Spleen (tissue), 11 donors: ENCODE results near the gene SFXN5. TPM values are rescaled to one million over a fixed set of nuclear protein-coding genes. Genes with fewer than 3 reads are reported as not detected.

ENCODE experiments used
- DNase-seq: peaks from one replicate; pipeline ENCODE4 v3.0.0-alpha.2; 2020
- H3K27ac ChIP-seq, 8 donors: fragments of 200-600 bp; sonication (generic) in 7 of 8; 1 replicate in 4 of 8; 2 replicates in 4 of 8; pipeline versions ENCODE4 v1.5.0 to v1.8.0; 2016 to 2021; ENCODE audit warnings: inconsistent platforms in 4 of 8, mild to moderate bottlenecking in 4 of 8, moderate library complexity in 1 of 8
- H3K27me3 ChIP-seq, 7 donors: fragments of 200-600 bp; sonication (generic) in 6 of 7; replicated peaks in 1 of 7; 1 replicate in 4 of 7; 2 replicates in 3 of 7; pipeline versions ENCODE4 v1.5.0 to v1.8.0; 2016 to 2021; ENCODE audit warnings: inconsistent platforms in 3 of 7, mild to moderate bottlenecking in 1 of 7
- H3K36me3 ChIP-seq, 6 donors: fragments of 200-600 bp; sonication (generic) in 5 of 6; 1 replicate in 4 of 6; 2 replicates in 2 of 6; pipeline versions ENCODE4 v1.5.0 to v1.8.0; 2016 to 2021; ENCODE audit warnings: inconsistent platforms in 2 of 6
- H3K4me1 ChIP-seq, 6 donors: fragments of 200-600 bp; sonication (generic) in 5 of 6; 1 replicate in 3 of 6; 2 replicates in 3 of 6; pipeline versions ENCODE4 v1.5.0 to v1.8.0; 2016 to 2021; ENCODE audit warnings: inconsistent platforms in 3 of 6
- H3K4me3 ChIP-seq, 8 donors: fragments of 200-600 bp; sonication (generic) in 7 of 8; 1 replicate in 4 of 8; 2 replicates in 4 of 8; pipeline versions ENCODE4 v1.5.0 to v1.8.0; 2016 to 2021; ENCODE audit warnings: inconsistent platforms in 4 of 8, mild to moderate bottlenecking in 4 of 8, moderate library complexity in 2 of 8
- H3K9me3 ChIP-seq, 8 donors: fragments of 200-600 bp; sonication (generic) in 7 of 8; 1 replicate in 4 of 8; 2 replicates in 4 of 8; pipeline versions ENCODE4 v1.5.0 to v1.8.0; 2016 to 2021; ENCODE audit warnings: inconsistent platforms in 4 of 8
- CTCF ChIP-seq, 11 experiments: fragments of 200-600 bp in 7 of 11; fragments of 450-650 bp in 4 of 11; sonication (generic) in 4 of 11; IDR thresholded peaks in 8 of 11; conservative IDR thresholded peaks in 3 of 11; 1 replicate in 7 of 11; 2 replicates in 4 of 11; pipeline versions ENCODE4 v1.4.0 to v1.8.0; 2016 to 2021; ENCODE audit warnings: antibody characterized with exemption in 11 of 11, inconsistent platforms in 4 of 11, mild to moderate bottlenecking in 1 of 11
- POLR2A ChIP-seq, 3 donors: fragments of 450-650 bp; IDR thresholded peaks; one replicate each; pipeline ENCODE4 v1.5.1; 2017; ENCODE audit warnings: antibody characterized with exemption in 3 of 3, mild to moderate bottlenecking in 1 of 3
- POLR2AphosphoS5 ChIP-seq, 3 donors: sonication (generic); formaldehyde crosslinking; IDR thresholded peaks; one replicate each; pipeline ENCODE4 v1.5.1; 2017; ENCODE audit warnings: antibody characterized with exemption in 3 of 3
- WGBS, 5 donors: extraction: QIAGEN DNeasy Blood & Tissue Kit in 3 of 5; methylation state at CpG; one replicate each; pipeline versions ENCODE4 v1.1.5 to v1.1.7; 2013 to 2018; 5-methylcytosine and 5-hydroxymethylcytosine counted together
- intact Hi-C: fragments of 100-400 bp; cut with DNase I; formaldehyde crosslinking; loops from one replicate; pipeline ENCODE4 v1.15.0; 2023; ENCODE audit warnings: low total_unique reads
- polyA plus RNA-seq, 3 donors: library from polyadenylated mRNA; stranded (reverse); fragments of 200-250 nt; gene quantifications; one replicate each; pipeline ENCODE4 v1.2.1, GENCODE V29; 2013
- total RNA-seq, 7 donors: library from RNA; depleted of rRNA in 3 of 7; stranded (reverse); fragments of >200 nt in 3 of 7; fragmentation: NEBNext Ultra II Directional in 4 of 7; extraction: Animal tissue kit (Norgen Biotek cat#: 25700) in 4 of 7; gene quantifications; one replicate each; pipeline versions ENCODE4 v1.1.0 to v1.2.1, GENCODE V29; 2016 to 2021
- donor health status: healthy with polysubstance abuse.
- donor health status: DM: no; HTN: no; CAD: no; lungs with moderate emphysema.
- donor health status: DM: no; HTN: no; CAD: no.
- donor health status: Bipolar disorder and iron deficiency.
- donor health status: healthy.
- donor health status: DM: no; HTN: no; CAD: no.
- donor health status: DM: yes; HTN: yes; CAD: no.

The SFXN5 gene
- total and polyA plus RNA-seq, 10 donors = 2.6 to 41.4 (median 22.9) TPM

GRCh38 chr2:73111073-73112025, 39.8 kb upstream of the SFXN5 start:
- peak overlapping the region; percentile 62 to 96 (median 75) for H3K4me3 ChIP-seq
- peaks cover 3 to 70% (median 43%) of the 10 kb centered on the region in 6 donors for H3K4me1 ChIP-seq
- peak; percentile 83 for DNase-seq
- no peaks in the 10 kb centered on the region for H3K36me3 ChIP-seq
- 20 to 26% (median 22%) methylated on average over 14 to 16 of the region's 16 CpGs for WGBS, 5 donors
- H3K27me3 ChIP-seq = peaks cover 0 to 32% (median 0%) of the 10 kb centered on the region in 7 donors
- H3K9me3 ChIP-seq = no peaks in the 10 kb centered on the region
- TF ChIP-seq POLR2A (IDR thresholded peaks at IDR 0.05) (no peak), POLR2AphosphoS5 (IDR thresholded peaks at IDR 0.05) (peak in 2 of 3 donors; percentile 61 to 71), CTCF (IDR thresholded peaks at IDR 0.05 in 8 of 11, conservative IDR thresholded peaks at IDR 0.05 in 3 of 11) (no peak)
- peak overlapping the region; percentile 67 to 90 (median 86) for H3K27ac ChIP-seq
- intact Hi-C loops = no loop called here

- DNase-seq = no peak
- Histone ChIP-seq H3K36me3 (no peaks in the 10 kb centered on the region), H3K27me3 (peaks cover 0 to 32% (median 0%) of the 10 kb centered on the region in 7 donors), H3K4me1 (peaks cover 11 to 79% (median 48%) of the 10 kb centered on the region in 6 donors), H3K4me3 (peak overlapping the region in 6 of 8 donors; percentile 73 to 96 (median 75)), H3K9me3 (no peaks in the 10 kb centered on the region), H3K27ac (peak overlapping the region in 7 of 8 donors; percentile 17 to 90 (median 88))
- WGBS, 5 donors = 71 to 79% (median 77%) methylated on average over 4 of the region's 4 CpGs
- intact Hi-C loops = no loop called here
- no peak for TF ChIP-seq POLR2AphosphoS5 (IDR thresholded peaks at IDR 0.05)
- no peak for TF ChIP-seq POLR2A (IDR thresholded peaks at IDR 0.05)
- no peak for TF ChIP-seq CTCF (IDR thresholded peaks at IDR 0.05 in 8 of 11, conservative IDR thresholded peaks at IDR 0.05 in 3 of 11)
These were observed 38.9 kb upstream of the SFXN5 start for GRCh38 chr2:73110168-73111072.

GRCh38 chr2:73109431-73110167, 38.1 kb upstream of the SFXN5 start:
- peaks cover 11 to 86% (median 53%) of the 10 kb centered on the region in 6 donors for H3K4me1 ChIP-seq
- WGBS, 5 donors = 63 to 80% (median 74%) methylated on average over 5 of the region's 5 CpGs
- no peak for DNase-seq
- no peaks in the 10 kb centered on the region for H3K9me3 ChIP-seq
- intact Hi-C loops = no loop called here
- peak overlapping the region in 7 of 8 donors; percentile 17 to 90 (median 88) for H3K27ac ChIP-seq
- no peaks in the 10 kb centered on the region for H3K36me3 ChIP-seq
- peak overlapping the region in 7 of 8 donors; percentile 2 to 96 (median 74) for H3K4me3 ChIP-seq
- H3K27me3 ChIP-seq = peaks cover 0 to 32% (median 0%) of the 10 kb centered on the region in 7 donors
- TF ChIP-seq POLR2A (IDR thresholded peaks at IDR 0.05) (no peak), POLR2AphosphoS5 (IDR thresholded peaks at IDR 0.05) (no peak), CTCF (IDR thresholded peaks at IDR 0.05 in 8 of 11, conservative IDR thresholded peaks at IDR 0.05 in 3 of 11) (no peak)
